Right lobe of liver (tissue), 6 donors: Measurements from ENCODE around the gene FRMD4A. TPM values are rescaled to one million over a fixed set of nuclear protein-coding genes. Genes with fewer than 3 reads are reported as not detected.
A peak's percentile ranks its signal among the peaks of the same experiment; 100 is the strongest.

Experiments used
- ATAC-seq, 4 donors: fragments of 200-7000 bp; cut with Tn5 transposase; one replicate each; pipeline ENCODE4 v1.9.1; 2020; ENCODE audit warnings: mild to moderate bottlenecking in 4 of 4, moderate library complexity in 4 of 4
- DNase-seq, 3 donors: peaks; one replicate each; pipeline ENCODE4 v3.0.0-alpha.2; 2020
- H3K27ac ChIP-seq, 3 donors: fragments of 200-600 bp; one replicate each; pipeline ENCODE4 v1.8.0; 2022
- H3K27me3 ChIP-seq, 2 donors: fragments of 200-600 bp; one replicate each; pipeline ENCODE4 v1.8.0; 2022
- H3K36me3 ChIP-seq, 4 donors: fragments of 200-600 bp; sonication (generic) in 1 of 4; one replicate each; pipeline versions ENCODE4 v1.5.1 to v1.8.0; 2017 to 2022; ENCODE audit warnings: control low read depth in 1 of 4
- H3K4me1 ChIP-seq, 4 donors: fragments of 200-600 bp; sonication (generic) in 1 of 4; one replicate each; pipeline versions ENCODE4 v1.5.1 to v1.8.0; 2017 to 2022; ENCODE audit warnings: control low read depth in 1 of 4
- H3K4me3 ChIP-seq, 3 donors: fragments of 200-600 bp; one replicate each; pipeline ENCODE4 v1.8.0; 2022
- H3K9me3 ChIP-seq, 4 donors: fragments of 200-600 bp; sonication (generic) in 1 of 4; one replicate each; pipeline versions ENCODE4 v1.5.1 to v1.8.0; 2017 to 2022; ENCODE audit warnings: control low read depth in 1 of 4
- CTCF ChIP-seq, 4 donors: fragments of 200-600 bp in 3 of 4; fragments of 450-650 bp in 1 of 4; IDR thresholded peaks; one replicate each; pipeline versions ENCODE4 v1.5.1 to v1.8.0; 2016 to 2022; ENCODE audit warnings: antibody characterized with exemption in 4 of 4, mild to moderate bottlenecking in 2 of 4
- POLR2A ChIP-seq: fragments of 450-650 bp; IDR thresholded peaks from one replicate; pipeline ENCODE4 v1.6.1; 2017; ENCODE audit warnings: antibody characterized with exemption, mild to moderate bottlenecking
- WGBS: methylation state at CpG from one replicate; pipeline ENCODE4 v1.1.6; 2018; ENCODE audit warnings: low coverage, low lambda C conversion rate; ENCODE audit not compliant: insufficient coverage; ENCODE audit errors: missing lambda C conversion rate; 5-methylcytosine and 5-hydroxymethylcytosine counted together
- intact Hi-C, 2 donors: fragments of 100-400 bp; cut with DNase I; formaldehyde crosslinking; loops; one replicate each; pipeline versions ENCODE4 v1.11.2 to v1.14.1; 2022
- total RNA-seq, 6 experiments: library from RNA; depleted of rRNA in 2 of 6; stranded (reverse); fragments of >200 nt in 2 of 6; fragmentation: NEBNext Ultra II Directional in 3 of 6; extraction: Animal tissue kit (Norgen Biotek cat#: 25700) in 3 of 6; gene quantifications; one replicate each; pipeline versions ENCODE4 v1.1.0 to v1.2.4, GENCODE V29; 2016 to 2023
- donor health status: DM: no; HTN: yes; CAD: no.
- donor health status: DM: no; HTN: no; CAD: no.
- donor health status: DM: no; HTN: no; CAD: no.
- donor health status: DM: no; HTN: yes; CAD: no.
- donor health status: DM: no; HTN: yes; CAD: no.

FRMD4A gene
- total RNA-seq, 6 experiments from 2014 or later = 8.4 to 22.8 (median 13.3) TPM

- no peaks in the 10 kb centered on the region for H3K9me3 ChIP-seq
- intact Hi-C loops = no loop called here
- DNase-seq = no peak
- no peak for TF ChIP-seq POLR2A
- no peak for TF ChIP-seq CTCF (IDR thresholded peaks at IDR 0.05)
- no peaks in the 10 kb centered on the region for H3K4me1 ChIP-seq
- H3K4me3 ChIP-seq = no peak overlapping the region
- no peak overlapping the region for H3K27ac ChIP-seq
- no peak for ATAC-seq
- no peaks in the 10 kb centered on the region for H3K36me3 ChIP-seq
- WGBS = 81% methylated on average over 5 of the region's 9 CpGs
- no peaks in the 10 kb centered on the region for H3K27me3 ChIP-seq
These were observed 445.3 kb downstream of the FRMD4A start for GRCh38 chr10:13885238-13885990.

- ATAC-seq = no peak
- H3K4me1 ChIP-seq = no peaks in the 10 kb centered on the region
- intact Hi-C loops = no loop called here
- no peak overlapping the region for H3K27ac ChIP-seq
- H3K36me3 ChIP-seq = no peaks in the 10 kb centered on the region
- no peaks in the 10 kb centered on the region for H3K9me3 ChIP-seq
- 56% methylated on average over 8 of the region's 8 CpGs for WGBS
- H3K4me3 ChIP-seq = no peak overlapping the region
- no peaks in the 10 kb centered on the region for H3K27me3 ChIP-seq
- DNase-seq = no peak
- no peak for TF ChIP-seq CTCF (IDR thresholded peaks at IDR 0.05)
- no peak for TF ChIP-seq POLR2A
These were observed 446.9 kb downstream of the FRMD4A start for GRCh38 chr10:13883636-13884444.

- TF ChIP-seq CTCF (IDR thresholded peaks at IDR 0.05) (no peak), POLR2A (no peak)
- DNase-seq = peak in 1 of 3 donors; percentile 42
- peak; percentile 57 to 82 (median 63) for ATAC-seq
- peak overlapping the region in 1 of 3 donors; percentile 28 for H3K27ac ChIP-seq
- H3K9me3 ChIP-seq = no peaks in the 10 kb centered on the region
- WGBS = 24% methylated on average over 7 of the region's 7 CpGs
- H3K4me1 ChIP-seq = peaks cover 0 to 8% (median 0%) of the 10 kb centered on the region in 4 donors
- intact Hi-C loops = no loop called here
- H3K4me3 ChIP-seq = no peak overlapping the region
- no peaks in the 10 kb centered on the region for H3K27me3 ChIP-seq
- no peaks in the 10 kb centered on the region for H3K36me3 ChIP-seq
These were observed 448.5 kb downstream of the FRMD4A start for GRCh38 chr10:13882119-13882711.

GRCh38 chr10:13880760-13881159 lies 450.0 kb downstream of the FRMD4A start:
- WGBS = 38% methylated on average over 3 of the region's 3 CpGs
- Histone ChIP-seq H3K4me3 (no peak overlapping the region), H3K27me3 (no peaks in the 10 kb centered on the region), H3K4me1 (peaks cover 0 to 10% (median 0%) of the 10 kb centered on the region in 4 donors), H3K36me3 (no peaks in the 10 kb centered on the region), H3K27ac (no peak overlapping the region), H3K9me3 (no peaks in the 10 kb centered on the region)
- intact Hi-C loops = no loop called here
- ATAC-seq = no peak
- TF ChIP-seq POLR2A = no peak
- no peak for TF ChIP-seq CTCF (IDR thresholded peaks at IDR 0.05)
- DNase-seq = no peak
